Hepatocyte (in vitro differentiated cells): ENCODE data around the gene ADAM15. TPM values are rescaled to one million over a fixed set of nuclear protein-coding genes. Genes with fewer than 3 reads are reported as not detected.

ENCODE experiments used
- DNase-seq: peaks from one replicate; pipeline ENCODE4 v3.0.0-alpha.2; 2016; ENCODE audit warnings: low spot score
- H2AFZ ChIP-seq: fragments of 200-600 bp; sonication (generic); 2 replicates; pipeline ENCODE4 v1.6.0; 2016; ENCODE audit warnings: antibody characterized with exemption, mild to moderate bottlenecking
- H3K27ac ChIP-seq: fragments of 200-600 bp; sonication (generic); 2 replicates; pipeline ENCODE4 v1.5.1; 2016; ENCODE audit warnings: mild to moderate bottlenecking
- H3K27me3 ChIP-seq: fragments of 200-600 bp; sonication (generic); 2 replicates; pipeline ENCODE4 v1.6.1; 2016
- H3K36me3 ChIP-seq: fragments of 200-600 bp; sonication (generic); replicated peaks from 2 replicates; pipeline ENCODE4 v1.5.1; 2016; ENCODE audit warnings: low read depth; ENCODE audit not compliant: insufficient read depth
- H3K4me1 ChIP-seq: fragments of 200-600 bp; sonication (generic); 2 replicates; pipeline ENCODE4 v1.5.1; 2016; ENCODE audit warnings: mild to moderate bottlenecking, moderate library complexity; ENCODE audit not compliant: insufficient read depth
- H3K4me2 ChIP-seq: fragments of 200-600 bp; sonication (generic); 2 replicates; pipeline ENCODE4 v1.6.0; 2016
- H3K4me3 ChIP-seq: fragments of 200-600 bp; sonication (generic); 2 replicates; pipeline ENCODE4 v1.5.1; 2016; ENCODE audit warnings: mild to moderate bottlenecking
- H3K79me2 ChIP-seq: fragments of 200-600 bp; sonication (generic); 2 replicates; pipeline ENCODE4 v1.6.0; 2017; ENCODE audit warnings: mild to moderate bottlenecking
- H3K9me2 ChIP-seq: fragments of 200-600 bp; sonication (generic); replicated peaks from 2 replicates; pipeline ENCODE4 v1.6.0; 2017; ENCODE audit warnings: mild to moderate bottlenecking; ENCODE audit not compliant: insufficient read depth
- H3K9me3 ChIP-seq: fragments of 200-600 bp; sonication (generic); 2 replicates; pipeline ENCODE4 v1.5.1; 2016; ENCODE audit warnings: low read depth, mild to moderate bottlenecking
- H4K20me1 ChIP-seq: fragments of 200-600 bp; sonication (generic); 2 replicates; pipeline ENCODE4 v1.6.0; 2016; ENCODE audit warnings: mild to moderate bottlenecking; ENCODE audit not compliant: insufficient read depth, poor library complexity, severe bottlenecking
- EZH2 ChIP-seq: fragments of 200-600 bp; sonication (generic); IDR thresholded peaks from 2 replicates; pipeline ENCODE4 v1.6.1; 2016; ENCODE audit warnings: antibody characterized with exemption, mild to moderate bottlenecking, borderline replicate concordance
- EZH2phosphoT487 ChIP-seq: fragments of 200-600 bp; sonication (generic); IDR thresholded peaks from one replicate; pipeline ENCODE4 v1.6.1; 2018; ENCODE audit warnings: antibody characterized with exemption, mild to moderate bottlenecking, low read depth, moderate library complexity; ENCODE audit not compliant: unreplicated experiment, severe bottlenecking
- WGBS: methylation state at CpG from one replicate; pipeline ENCODE4 v1.1.6; 2016; ENCODE audit warnings: low lambda C conversion rate; ENCODE audit errors: missing lambda C conversion rate; 5-methylcytosine and 5-hydroxymethylcytosine counted together
- polyA plus RNA-seq: library from polyadenylated mRNA; unstranded; fragments of >200 nt; fragmentation: Nextera tagmentation; extraction: Ambion mirVana; gene quantifications from 2 replicates; pipeline ENCODE4 v1.2.1, GENCODE V29; 2016
- total RNA-seq: library from RNA; depleted of rRNA; stranded (reverse); fragments of >200 nt; gene quantifications from 2 replicates; pipeline ENCODE4 v1.2.3, GENCODE V29; 2014
- TF ChIP-seq, protein P1 (sequence below): fragments of 200-600 bp; sonication (generic); IDR thresholded peaks from 2 replicates; pipeline ENCODE4 v1.5.1; 2016; ENCODE audit warnings: antibody characterized with exemption, mild to moderate bottlenecking; ENCODE audit not compliant: poor library complexity

Gene ADAM15
- total and polyA plus RNA-seq, 2 experiments from 2014 or later = 55.7 to 108 TPM

DNA sequence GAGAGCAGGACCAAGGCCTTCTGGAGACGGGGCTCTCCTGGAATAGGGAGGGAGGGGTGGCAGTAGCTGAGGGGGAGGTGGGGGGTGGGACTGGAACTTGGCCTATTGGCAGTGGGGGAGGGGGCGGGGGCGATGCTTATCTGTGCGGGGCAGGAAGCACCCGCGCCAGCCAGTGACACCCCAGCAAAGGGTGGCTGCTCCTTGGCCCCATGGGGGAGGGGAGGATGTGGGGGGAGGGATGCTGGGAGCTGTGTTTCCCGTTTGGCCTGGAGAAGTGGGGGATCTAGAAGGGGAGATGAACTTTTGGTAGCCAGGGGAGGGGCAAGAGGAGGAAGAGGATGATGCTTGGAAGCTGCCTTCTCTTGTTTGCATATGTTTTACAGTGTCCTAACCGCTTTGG lies 37.5 kb upstream of the ADAM15 start:
- TF ChIP-seq, protein P1, sequence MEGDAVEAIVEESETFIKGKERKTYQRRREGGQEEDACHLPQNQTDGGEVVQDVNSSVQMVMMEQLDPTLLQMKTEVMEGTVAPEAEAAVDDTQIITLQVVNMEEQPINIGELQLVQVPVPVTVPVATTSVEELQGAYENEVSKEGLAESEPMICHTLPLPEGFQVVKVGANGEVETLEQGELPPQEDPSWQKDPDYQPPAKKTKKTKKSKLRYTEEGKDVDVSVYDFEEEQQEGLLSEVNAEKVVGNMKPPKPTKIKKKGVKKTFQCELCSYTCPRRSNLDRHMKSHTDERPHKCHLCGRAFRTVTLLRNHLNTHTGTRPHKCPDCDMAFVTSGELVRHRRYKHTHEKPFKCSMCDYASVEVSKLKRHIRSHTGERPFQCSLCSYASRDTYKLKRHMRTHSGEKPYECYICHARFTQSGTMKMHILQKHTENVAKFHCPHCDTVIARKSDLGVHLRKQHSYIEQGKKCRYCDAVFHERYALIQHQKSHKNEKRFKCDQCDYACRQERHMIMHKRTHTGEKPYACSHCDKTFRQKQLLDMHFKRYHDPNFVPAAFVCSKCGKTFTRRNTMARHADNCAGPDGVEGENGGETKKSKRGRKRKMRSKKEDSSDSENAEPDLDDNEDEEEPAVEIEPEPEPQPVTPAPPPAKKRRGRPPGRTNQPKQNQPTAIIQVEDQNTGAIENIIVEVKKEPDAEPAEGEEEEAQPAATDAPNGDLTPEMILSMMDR = no peak
- TF ChIP-seq EZH2phosphoT487 (no peak), EZH2 (no peak)
- Histone ChIP-seq H3K4me3 (no peak overlapping the region), H3K4me2 (no peak overlapping the region), H3K9me3 (no peaks in the 10 kb centered on the region), H3K27ac (no peak overlapping the region), H3K27me3 (no peaks in the 10 kb centered on the region), H3K36me3 (no peaks in the 10 kb centered on the region), H3K4me1 (peaks cover 37% of the 10 kb centered on the region), H3K9me2 (no peaks in the 10 kb centered on the region), H3K79me2 (peaks cover 34% of the 10 kb centered on the region), H4K20me1 (peaks cover 8% of the 10 kb centered on the region), H2AFZ (no peak overlapping the region)
- 53% methylated on average over 3 of the region's 8 CpGs for WGBS
- no peak for DNase-seq

DNA sequence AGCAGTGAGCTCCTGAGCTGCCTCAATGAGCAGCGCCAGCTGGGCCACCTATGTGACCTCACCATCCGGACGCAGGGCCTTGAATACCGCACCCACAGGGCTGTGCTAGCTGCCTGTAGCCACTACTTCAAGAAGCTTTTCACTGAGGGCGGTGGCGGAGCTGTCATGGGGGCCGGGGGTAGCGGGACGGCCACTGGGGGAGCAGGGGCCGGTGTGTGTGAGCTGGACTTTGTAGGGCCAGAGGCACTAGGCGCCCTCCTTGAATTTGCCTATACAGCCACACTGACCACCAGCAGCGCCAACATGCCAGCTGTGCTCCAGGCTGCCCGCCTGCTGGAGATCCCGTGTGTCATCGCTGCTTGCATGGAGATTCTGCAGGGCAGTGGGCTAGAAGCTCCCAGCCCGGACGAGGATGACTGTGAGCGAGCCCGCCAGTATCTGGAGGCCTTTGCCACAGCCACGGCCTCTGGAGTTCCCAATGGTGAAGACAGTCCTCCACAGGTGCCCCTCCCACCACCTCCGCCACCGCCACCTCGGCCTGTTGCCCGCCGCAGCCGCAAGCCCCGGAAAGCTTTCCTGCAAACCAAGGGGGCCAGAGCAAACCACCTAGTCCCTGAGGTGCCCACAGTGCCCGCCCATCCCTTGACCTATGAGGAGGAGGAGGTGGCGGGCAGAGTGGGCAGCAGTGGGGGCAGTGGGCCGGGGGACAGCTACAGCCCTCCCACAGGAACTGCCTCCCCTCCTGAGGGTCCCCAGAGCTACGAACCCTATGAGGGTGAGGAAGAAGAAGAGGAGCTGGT lies 36.2 kb upstream of the ADAM15 start:
- Histone ChIP-seq H4K20me1 (peaks cover 6% of the 10 kb centered on the region), H3K4me1 (peaks cover 29% of the 10 kb centered on the region)

DNA sequence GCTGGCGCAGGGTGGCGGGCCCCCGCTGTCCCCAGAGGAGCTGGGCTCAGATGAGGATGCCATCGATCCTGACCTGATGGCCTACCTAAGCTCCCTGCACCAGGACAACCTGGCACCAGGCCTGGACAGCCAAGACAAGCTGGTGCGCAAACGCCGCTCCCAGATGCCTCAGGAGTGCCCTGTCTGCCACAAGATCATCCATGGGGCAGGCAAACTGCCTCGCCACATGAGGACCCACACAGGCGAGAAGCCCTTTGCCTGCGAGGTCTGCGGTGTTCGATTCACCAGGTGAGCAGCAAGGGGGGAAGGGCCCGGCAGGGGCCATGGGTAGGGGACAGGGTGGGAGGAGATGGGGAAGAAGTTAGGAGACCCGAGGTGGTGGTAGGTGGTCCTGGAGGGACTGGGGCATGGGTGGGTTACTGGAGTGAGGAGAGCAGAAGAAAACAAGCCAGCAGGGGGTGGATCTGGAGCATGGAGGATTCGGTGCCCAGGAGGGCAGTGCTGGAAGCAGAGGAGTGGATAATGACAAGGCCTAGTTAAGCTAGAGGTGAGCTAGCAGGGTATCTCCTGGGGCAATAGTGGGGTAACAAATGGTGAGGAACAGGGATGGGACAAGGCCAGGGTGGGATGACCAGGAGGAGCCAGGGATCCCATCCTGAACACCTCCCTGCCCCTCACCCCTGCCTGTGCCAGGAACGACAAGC lies 35.4 kb upstream of the ADAM15 start:
- TF ChIP-seq EZH2 (no peak), EZH2phosphoT487 (no peak)
- TF ChIP-seq, protein P1 = no peak
- Histone ChIP-seq H3K4me1 (peaks cover 21% of the 10 kb centered on the region), H3K4me2 (no peak overlapping the region), H3K9me2 (no peaks in the 10 kb centered on the region), H2AFZ (no peak overlapping the region), H3K27ac (no peak overlapping the region), H3K4me3 (no peak overlapping the region), H3K79me2 (peaks cover 17% of the 10 kb centered on the region), H3K9me3 (no peaks in the 10 kb centered on the region), H3K27me3 (no peaks in the 10 kb centered on the region), H4K20me1 (peaks cover 6% of the 10 kb centered on the region), H3K36me3 (no peaks in the 10 kb centered on the region)
- no peak for DNase-seq
- WGBS = 92% methylated on average over 15 of the region's 16 CpGs

More for the DNA sequence above, 36.2 kb upstream of the ADAM15 start:
- no peaks in the 10 kb centered on the region for H3K9me2 ChIP-seq
- TF ChIP-seq EZH2phosphoT487 (no peak), EZH2 (no peak)
- TF ChIP-seq, protein P1 = no peak
- H3K4me3 ChIP-seq = no peak overlapping the region
- WGBS = 96% methylated on average over 17 of the region's 31 CpGs
- no peaks in the 10 kb centered on the region for H3K36me3 ChIP-seq
- H2AFZ ChIP-seq = no peak overlapping the region
- H3K27me3 ChIP-seq = no peaks in the 10 kb centered on the region
- H3K79me2 ChIP-seq = peaks cover 23% of the 10 kb centered on the region
- no peaks in the 10 kb centered on the region for H3K9me3 ChIP-seq
- H3K27ac ChIP-seq = no peak overlapping the region
- no peak for DNase-seq
- no peak overlapping the region for H3K4me2 ChIP-seq
